ENCODE data around the gene ABCA12. TPM values are rescaled to one million over a fixed set of nuclear protein-coding genes. Genes with fewer than 3 reads are reported as not detected.

Gene ABCA12
- total and polyA plus RNA-seq, 8 donors, result 0.03 TPM; not detected in 5

- intact Hi-C loops (cut with DNase I), result no loop called here
- FAIRE-seq, result no peak
- Histone ChIP-seq H3K27me3 (no peaks in the 10 kb centered on the region), H3K4me3 (no peak overlapping the region), H3K36me3 (no peaks in the 10 kb centered on the region), H3K4me1 (no peaks in the 10 kb centered on the region), H3K9me3 (no peaks in the 10 kb centered on the region), H3K27ac (no peak overlapping the region)
- ATAC-seq, result no peak
- TF ChIP-seq, protein P1, sequence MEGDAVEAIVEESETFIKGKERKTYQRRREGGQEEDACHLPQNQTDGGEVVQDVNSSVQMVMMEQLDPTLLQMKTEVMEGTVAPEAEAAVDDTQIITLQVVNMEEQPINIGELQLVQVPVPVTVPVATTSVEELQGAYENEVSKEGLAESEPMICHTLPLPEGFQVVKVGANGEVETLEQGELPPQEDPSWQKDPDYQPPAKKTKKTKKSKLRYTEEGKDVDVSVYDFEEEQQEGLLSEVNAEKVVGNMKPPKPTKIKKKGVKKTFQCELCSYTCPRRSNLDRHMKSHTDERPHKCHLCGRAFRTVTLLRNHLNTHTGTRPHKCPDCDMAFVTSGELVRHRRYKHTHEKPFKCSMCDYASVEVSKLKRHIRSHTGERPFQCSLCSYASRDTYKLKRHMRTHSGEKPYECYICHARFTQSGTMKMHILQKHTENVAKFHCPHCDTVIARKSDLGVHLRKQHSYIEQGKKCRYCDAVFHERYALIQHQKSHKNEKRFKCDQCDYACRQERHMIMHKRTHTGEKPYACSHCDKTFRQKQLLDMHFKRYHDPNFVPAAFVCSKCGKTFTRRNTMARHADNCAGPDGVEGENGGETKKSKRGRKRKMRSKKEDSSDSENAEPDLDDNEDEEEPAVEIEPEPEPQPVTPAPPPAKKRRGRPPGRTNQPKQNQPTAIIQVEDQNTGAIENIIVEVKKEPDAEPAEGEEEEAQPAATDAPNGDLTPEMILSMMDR (IDR thresholded peaks at IDR 0.05), result no peak
- 52 to 68% methylated on average over 5 of the region's 5 CpGs for WGBS, 2 donors
- no peak for DNase-seq
Observed at GRCh38 chr2:215105607-215106354, 32.6 kb downstream of the ABCA12 start.

DNA sequence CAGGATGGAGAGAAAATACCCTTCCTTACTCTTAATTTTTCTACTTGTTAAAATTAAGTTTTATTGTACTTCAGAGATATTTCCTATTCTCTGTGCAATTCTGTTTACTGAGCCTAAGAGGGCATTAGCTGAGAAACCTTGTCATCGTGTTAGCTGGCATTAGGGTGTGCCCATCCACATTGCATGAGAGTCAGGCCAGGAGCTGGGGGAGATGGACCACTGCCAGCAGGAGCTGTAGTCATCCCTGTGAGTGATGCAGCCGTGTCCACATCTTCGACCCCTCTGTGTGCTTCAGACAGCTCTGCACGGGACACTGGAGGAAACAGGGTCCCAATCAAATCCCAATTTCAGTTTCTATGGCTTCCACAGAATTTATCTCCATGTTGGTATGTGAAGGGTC is 34.2 kb downstream of the ABCA12 start:
- Histone ChIP-seq H3K4me1 (no peaks in the 10 kb centered on the region), H3K9me3 (no peaks in the 10 kb centered on the region), H3K36me3 (no peaks in the 10 kb centered on the region), H3K27me3 (no peaks in the 10 kb centered on the region), H3K4me3 (no peak overlapping the region), H3K27ac (no peak overlapping the region)
- FAIRE-seq (no peak), ATAC-seq (no peak), DNase-seq (no peak)
- TF ChIP-seq, protein P1 (IDR thresholded peaks at IDR 0.05), result no peak
- 45 to 64% methylated on average over 4 of the region's 4 CpGs for WGBS, 2 donors
- intact Hi-C loops (cut with DNase I), result no loop called here

DNA sequence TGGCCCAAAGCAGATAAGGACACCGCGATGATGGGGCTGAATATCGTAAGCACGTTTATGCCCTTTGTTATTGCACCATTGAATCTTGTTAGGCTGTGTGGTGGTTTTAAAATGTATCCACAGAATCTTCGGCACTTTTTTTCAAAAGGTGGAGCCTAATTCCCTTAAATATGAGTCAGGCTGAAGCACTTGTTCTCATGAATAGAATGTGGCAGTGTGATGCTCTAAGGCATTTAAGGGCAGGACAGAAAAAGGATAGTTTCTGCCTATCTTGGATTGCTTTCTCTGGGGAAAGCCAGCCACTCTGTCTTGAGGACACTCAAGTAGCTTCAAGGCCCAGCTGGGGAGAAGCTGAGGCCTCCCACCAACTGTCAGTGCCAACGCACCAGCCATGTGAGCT is 39.6 kb downstream of the ABCA12 start:
- 67 to 78% methylated on average over 6 of the region's 6 CpGs for WGBS, 2 donors
- Histone ChIP-seq H3K27ac (no peak overlapping the region), H3K4me1 (no peaks in the 10 kb centered on the region), H3K36me3 (no peaks in the 10 kb centered on the region), H3K27me3 (no peaks in the 10 kb centered on the region), H3K4me3 (no peak overlapping the region), H3K9me3 (no peaks in the 10 kb centered on the region)
- intact Hi-C loops (cut with DNase I), result no loop called here
- no peak for DNase-seq
- no peak for FAIRE-seq
- TF ChIP-seq, protein P1 (IDR thresholded peaks at IDR 0.05), result no peak
- ATAC-seq, result no peak

- H3K9me3 ChIP-seq, result no peaks in the 10 kb centered on the region
- TF ChIP-seq, protein P1 (IDR thresholded peaks at IDR 0.05), result no peak
- H3K27me3 ChIP-seq, result no peaks in the 10 kb centered on the region
- no peak for ATAC-seq
- H3K4me1 ChIP-seq, result no peaks in the 10 kb centered on the region
- H3K27ac ChIP-seq, result no peak overlapping the region
- no peaks in the 10 kb centered on the region for H3K36me3 ChIP-seq
- no peak for FAIRE-seq
- intact Hi-C loops (cut with DNase I), result no loop called here
- no peak for DNase-seq
- 75 to 79% methylated on average over 5 of the region's 5 CpGs for WGBS, 2 donors
- H3K4me3 ChIP-seq, result no peak overlapping the region
Observed at GRCh38 chr2:215084080-215084479, 54.3 kb downstream of the ABCA12 start.

- DNase-seq (no peak), FAIRE-seq (no peak), ATAC-seq (no peak)
- Histone ChIP-seq H3K27ac (no peak overlapping the region), H3K36me3 (no peaks in the 10 kb centered on the region), H3K27me3 (no peaks in the 10 kb centered on the region), H3K4me1 (no peaks in the 10 kb centered on the region), H3K4me3 (no peak overlapping the region), H3K9me3 (no peaks in the 10 kb centered on the region)
- intact Hi-C loops (cut with DNase I), result no loop called here
- 59 to 71% methylated on average over 4 of the region's 4 CpGs for WGBS, 2 donors
- TF ChIP-seq, protein P1 (IDR thresholded peaks at IDR 0.05), result no peak
Observed at GRCh38 chr2:215083146-215083545, 55.3 kb downstream of the ABCA12 start.

Measured in pancreas (tissue), 10 donors.